K562 (cell line): Measurements from ENCODE around the gene BAG1. TPM values are rescaled to one million over a fixed set of nuclear protein-coding genes. Genes with fewer than 3 reads are reported as not detected.

Source experiments
- ATAC-seq: fragments of 200-7000 bp; cut with Tn5 transposase; 3 replicates; pipeline ENCODE4 v1.9.1; 2020; ENCODE audit warnings: moderate library complexity
- BruUV-seq: library from RNA; stranded (reverse); fragments of 400-500 nt; replicated peaks from 2 replicates; lab custom pipeline; 2021; lab: Mats Ljungman, UMichigan
- CTCF ChIA-PET: fragments of 300-600 bp; formaldehyde crosslinking; extraction: SDS; loops from one replicate; lab custom pipeline; 2021; ENCODE audit warnings: low intra/inter-chr PET ratio; lab: Yijun Ruan, JAX
- POLR2A ChIA-PET: fragments of 300-600, 350-650 bp; sonication (Branson Sonifier 250); formaldehyde crosslinking; extraction: SDS; loops from one replicate; lab custom pipeline; 2021; ENCODE audit warnings: antibody characterized with exemption, inconsistent platforms; lab: Yijun Ruan, JAX
- DNase-seq, 4 experiments: peaks; one replicate each; pipeline versions ENCODE4 v3.0.0 to v3.0.0-alpha.2; 2011 to 2018; ENCODE audit warnings: low spot score in 3 of 4, mixed read lengths in 3 of 4; ENCODE audit errors: extremely low read depth in 1 of 4
- FAIRE-seq: peaks from 2 replicates; lab custom pipeline; 2011; peaks lifted over from hg19 to GRCh38; lab: Jason Lieb, UNC
- H2AFZ ChIP-seq: 2 replicates; pipeline ENCODE4 v1.6.0; 2011; ENCODE audit warnings: low read depth, low read length, control low read depth, inconsistent platforms
- H3K27ac ChIP-seq: fragments of 200-600 bp; 3 replicates; pipeline ENCODE4 v1.8.0; 2011; ENCODE audit warnings: low read depth, mild to moderate bottlenecking, control low read depth, inconsistent platforms, low read length, moderate library complexity, mixed read lengths; ENCODE audit errors: extremely low read depth
- H3K27me3 ChIP-seq, 2 experiments: fragments of 300-600 bp in 1 of 2; 2 replicates in 1 of 2; 3 replicates in 1 of 2; pipeline versions ENCODE4 v1.6.0 to v1.8.0; 2011; ENCODE audit warnings: inconsistent platforms in 2 of 2, low read length in 2 of 2, mild to moderate bottlenecking in 1 of 2, mixed read lengths in 1 of 2, moderate library complexity in 1 of 2; ENCODE audit not compliant: control insufficient read depth in 2 of 2, insufficient read depth in 2 of 2
- H3K36me3 ChIP-seq: fragments of 300-600 bp; 3 replicates; pipeline ENCODE4 v1.8.0; 2011; ENCODE audit warnings: mild to moderate bottlenecking, low read length, inconsistent platforms; ENCODE audit not compliant: control insufficient read depth, insufficient read depth
- H3K4me1 ChIP-seq, 2 experiments: fragments of 200-600 bp in 1 of 2; replicated peaks in 1 of 2; 2 replicates in 1 of 2; 3 replicates in 1 of 2; pipeline versions ENCODE4 v1.5.1 to v1.8.0; 2011; ENCODE audit warnings: inconsistent platforms in 2 of 2, low read length in 2 of 2, mild to moderate bottlenecking in 1 of 2, mixed read lengths in 1 of 2, moderate library complexity in 1 of 2; ENCODE audit not compliant: control insufficient read depth in 2 of 2, insufficient read depth in 2 of 2
- H3K4me2 ChIP-seq: 2 replicates; pipeline ENCODE4 v1.6.1; 2011; ENCODE audit warnings: low read length, control low read depth, inconsistent platforms, mixed read lengths; ENCODE audit not compliant: insufficient read depth
- H3K4me3 ChIP-seq: fragments of 200-600 bp; sonication (generic), shearing (Covaris generic); 2 replicates; pipeline ENCODE4 v1.5.1; 2016; ENCODE audit warnings: control low read depth, inconsistent platforms
- H3K79me2 ChIP-seq: fragments of 200-600 bp; 3 replicates; pipeline ENCODE4 v1.8.0; 2011; ENCODE audit warnings: low read length, inconsistent platforms; ENCODE audit not compliant: control insufficient read depth, insufficient read depth
- H3K9ac ChIP-seq, 2 experiments: 2 replicates each; pipeline versions ENCODE4 v1.6.0 to v1.6.1; 2011; ENCODE audit warnings: low read depth in 2 of 2, low read length in 2 of 2, control low read depth in 1 of 2, inconsistent platforms in 1 of 2, mild to moderate bottlenecking in 1 of 2, mixed read lengths in 1 of 2; ENCODE audit not compliant: insufficient read depth in 1 of 2
- H3K9me1 ChIP-seq: one replicate; pipeline ENCODE4 v1.6.0; 2011; ENCODE audit warnings: inconsistent platforms, mild to moderate bottlenecking, low read length, moderate library complexity; ENCODE audit not compliant: control insufficient read depth, insufficient read depth
- H3K9me3 ChIP-seq: replicated peaks from 2 replicates; pipeline ENCODE4 v1.5.1; 2011; ENCODE audit warnings: low read depth, low read length, inconsistent platforms; ENCODE audit not compliant: control insufficient read depth, insufficient read depth
- H4K20me1 ChIP-seq: replicated peaks from 2 replicates; pipeline ENCODE4 v1.6.1; 2011; ENCODE audit warnings: low read length, inconsistent platforms, mixed read lengths; ENCODE audit not compliant: control insufficient read depth, insufficient read depth
- ETV5 ChIP-seq: sonication (generic); formaldehyde crosslinking; IDR thresholded peaks from 2 replicates; pipeline ENCODE4 v1.4.0; 2020; ENCODE audit warnings: low read depth, mild to moderate bottlenecking, missing genetic modification reagents
- FOXK2 ChIP-seq, 2 experiments: fragments of 450-650 bp; IDR thresholded peaks in 1 of 2; conservative IDR thresholded peaks in 1 of 2; 2 replicates each; pipeline ENCODE4 v1.6.1; 2016; ENCODE audit warnings: low read depth in 2 of 2, mild to moderate bottlenecking in 1 of 2
- JUNB ChIP-seq: fragments of 450-650 bp; formaldehyde crosslinking; conservative IDR thresholded peaks from 2 replicates; pipeline ENCODE4 v1.4.0; 2020; ENCODE audit warnings: mild to moderate bottlenecking
- NFE2 ChIP-seq: IDR thresholded peaks from 2 replicates; pipeline ENCODE4 v1.6.1; 2014; ENCODE audit warnings: antibody characterized with exemption, low read depth
- NR2C1 ChIP-seq, 2 experiments: fragments of 450-650 bp; IDR thresholded peaks; 2 replicates each; pipeline ENCODE4 v1.6.1; 2017; ENCODE audit warnings: mild to moderate bottlenecking in 2 of 2, antibody characterized with exemption in 1 of 2, inconsistent platforms in 1 of 2, missing compliant biosample characterization in 1 of 2, missing genetic modification characterization in 1 of 2
- POLR3A ChIP-seq: IDR thresholded peaks from 2 replicates; pipeline ENCODE4 v1.6.1; 2011; ENCODE audit warnings: borderline replicate concordance, mild to moderate bottlenecking, moderate library complexity; ENCODE audit not compliant: insufficient read length, insufficient read depth; ENCODE audit errors: extremely low read depth
- SMARCA5 ChIP-seq: fragments of 450-650 bp; IDR thresholded peaks from 2 replicates; pipeline ENCODE4 v1.6.1; 2016
- SMARCE1 ChIP-seq: fragments of 450-650 bp; IDR thresholded peaks from 2 replicates; pipeline ENCODE4 v1.7.1; 2016; ENCODE audit warnings: mild to moderate bottlenecking
- TCF3 ChIP-seq: sonication (generic); formaldehyde crosslinking; IDR thresholded peaks from 2 replicates; pipeline ENCODE4 v1.4.0; 2020; ENCODE audit warnings: mild to moderate bottlenecking, missing genetic modification reagents
- ZNF282 ChIP-seq: sonication (generic); formaldehyde crosslinking; IDR thresholded peaks from 2 replicates; pipeline ENCODE4 v1.8.1; 2023; ENCODE audit warnings: missing genetic modification reagents
- WGBS: fragments of 100-300 bp; shearing (Covaris generic); methylation state at CpG from one replicate; pipeline ENCODE4 v1.1.6; 2016; ENCODE audit warnings: low coverage, mixed read lengths; ENCODE audit not compliant: insufficient coverage; ENCODE audit errors: missing lambda C conversion rate; 5-methylcytosine and 5-hydroxymethylcytosine counted together
- in situ Hi-C: fragments of 300-500 bp; cut with MboI; formaldehyde crosslinking; loops from 4 replicates; pipeline ENCODE4 v1.15.0; 2018; ENCODE audit warnings: inconsistent platforms, mixed read lengths
- intact Hi-C: fragments of 100-400 bp; cut with micrococcal nuclease; formaldehyde crosslinking; loops from 2 replicates; pipeline ENCODE4 v1.14.2; 2022
- polyA plus RNA-seq, 8 experiments: library from polyadenylated mRNA; depleted of rRNA in 4 of 8; stranded (reverse) in 5 of 8; unstranded in 3 of 8; fragments of >200 nt; fragmentation: Nextera tagmentation in 2 of 8; fragmentation: Illumina TruSeq in 1 of 8; extraction: Ambion mirVana in 2 of 8; extraction: Trizol in 1 of 8; gene quantifications; 2 replicates each; pipeline versions ENCODE4 v1.2.1 to v1.2.3, GENCODE V29; 2011 to 2014; ENCODE audit warnings: inconsistent platforms in 1 of 8, missing spikeins in 1 of 8
- total RNA-seq, 7 experiments: library from RNA; depleted of rRNA in 6 of 7; stranded (reverse); fragments of >200 nt in 6 of 7; fragmentation: Illumina TruSeq in 2 of 7; extraction: Trizol in 2 of 7; gene quantifications; 2 replicates each; pipeline versions ENCODE4 v1.2.1 to v1.2.3, GENCODE V29; 2011 to 2021; ENCODE audit warnings: low replicate concordance in 1 of 7

Gene BAG1
- total and polyA plus RNA-seq, 9 of the 15 experiments (the other 6 are each of a cell fraction or from before 2014, with no cell fraction given) = 9.7 to 106 (median 56.9) TPM

GRCh38 chr9:33241298-33241697, 23.2 kb downstream of the BAG1 start:
- H3K4me3 ChIP-seq = no peak overlapping the region
- TF ChIP-seq JUNB = no peak
- no peak for TF ChIP-seq NR2C1 (IDR thresholded peaks at IDR 0.05)
- TF ChIP-seq NR2C1 (tag; IDR thresholded peaks at IDR 0.05) = no peak
- TF ChIP-seq SMARCA5 = no peak
- no peak for TF ChIP-seq SMARCE1
- TF ChIP-seq FOXK2 (conservative IDR thresholded peaks at IDR 0.05 in 1 of 2, IDR thresholded peaks at IDR 0.05 in 1 of 2; ENCODE audit: low read depth in 2 of 2) = no peak
- no peak for TF ChIP-seq ETV5 (CRISPR knock-in tag)
- TF ChIP-seq POLR3A = no peak
- TF ChIP-seq TCF3 (CRISPR knock-in tag) = no peak
- TF ChIP-seq ZNF282 (CRISPR knock-in tag) = no peak
- TF ChIP-seq NFE2 = no peak
- no peak for ATAC-seq
- peaks cover 17 to 20% of the 10 kb centered on the region in 2 experiments; a peak in 4 of 5 replicates for H3K4me1 ChIP-seq
- no peaks in the 10 kb centered on the region for H3K9me3 ChIP-seq
- WGBS = 64% methylated on average over 4 of the region's 5 CpGs
- DNase-seq = no peak
- ChIA-PET POLR2A (interaction anchor here (1.0 to 2.3 kb wide), 6 partner anchors 9 to 299 kb away, joined by 3 to 10 read pairs (median 4); partner anchors contain the start of genes DNAJA1 and NFX1), CTCF (no interaction called here)
- no peak for FAIRE-seq
- no peaks in the 10 kb centered on the region for H3K79me2 ChIP-seq
- H3K9ac ChIP-seq = no peak overlapping the region; a peak in 1 of 4 replicates
- in situ Hi-C loops = loop anchor here (25.0 kb wide), 2 partner anchors 679 to 854 kb away; partner anchors contain the start of genes ACO1, NDUFB6, SMIM27 and TOPORS
- no peaks in the 10 kb centered on the region for H4K20me1 ChIP-seq
- no peaks in the 10 kb centered on the region for H3K9me1 ChIP-seq
- intact Hi-C loops = loop anchor here (2.0 kb wide), 1 partner anchor 22 kb away; no protein-coding TSS in a partner anchor
- H3K27ac ChIP-seq = no peak overlapping the region
- no peaks in the 10 kb centered on the region for H3K27me3 ChIP-seq
- no peak overlapping the region for H2AFZ ChIP-seq
- H3K4me2 ChIP-seq = no peak overlapping the region
- no peaks in the 10 kb centered on the region for H3K36me3 ChIP-seq
- BruUV-seq = no TSS peak
